Measurements from ENCODE around the gene TBC1D22A.
"Not testable (repeated sequence)": the region's sequence is repeated elsewhere in the genome, so short reads cannot be mapped to it uniquely, and the experiment has no call there.

The TBC1D22A gene

GRCh38 chr22:47134222-47134621, 371.8 kb downstream of the TBC1D22A start:
- Histone ChIP-seq H3K27me3 (replicated peaks; ENCODE audit: control insufficient read depth, insufficient read depth, low read length) (no peaks in the 10 kb centered on the region), H3K4me3 (ENCODE audit: low read length) (no peak overlapping the region), H3K36me3 (ENCODE audit: control insufficient read depth, insufficient read depth, low read length, severe bottlenecking) (no peaks in the 10 kb centered on the region), H3K9me3 (ENCODE audit: control insufficient read depth, low read length) (no peaks in the 10 kb centered on the region), H3K4me1 (ENCODE audit: control insufficient read depth, insufficient read depth, low read length) (peaks cover 7% of the 10 kb centered on the region), H3K9ac (ENCODE audit: low read length) (no peak overlapping the region)
- DNase-seq (ENCODE audit: low read depth): no peak

- Histone ChIP-seq H3K27me3 (replicated peaks; ENCODE audit: control insufficient read depth, insufficient read depth, low read length) (no peaks in the 10 kb centered on the region), H3K4me1 (ENCODE audit: control insufficient read depth, insufficient read depth, low read length) (peaks cover 10% of the 10 kb centered on the region), H3K9ac (ENCODE audit: low read length) (no peak overlapping the region), H3K36me3 (ENCODE audit: control insufficient read depth, insufficient read depth, low read length, severe bottlenecking) (no peaks in the 10 kb centered on the region), H3K4me3 (ENCODE audit: low read length) (no peak overlapping the region), H3K9me3 (ENCODE audit: control insufficient read depth, low read length) (no peaks in the 10 kb centered on the region)
- no peak for DNase-seq (ENCODE audit: low read depth)
These were observed 372.9 kb downstream of the TBC1D22A start for GRCh38 chr22:47135338-47135737.

GRCh38 chr22:47136050-47136449, 373.6 kb downstream of the TBC1D22A start:
- no peak overlapping the region for H3K4me3 ChIP-seq (ENCODE audit: low read length)
- no peak overlapping the region for H3K9ac ChIP-seq (ENCODE audit: low read length)
- H3K4me1 ChIP-seq (ENCODE audit: control insufficient read depth, insufficient read depth, low read length): peaks cover 10% of the 10 kb centered on the region
- no peak for DNase-seq (ENCODE audit: low read depth)
- no peaks in the 10 kb centered on the region for H3K36me3 ChIP-seq (ENCODE audit: control insufficient read depth, insufficient read depth, low read length, severe bottlenecking)
- H3K9me3 ChIP-seq (ENCODE audit: control insufficient read depth, low read length): no peaks in the 10 kb centered on the region
- H3K27me3 ChIP-seq (replicated peaks; ENCODE audit: control insufficient read depth, insufficient read depth, low read length): no peaks in the 10 kb centered on the region

- no peak for DNase-seq (ENCODE audit: low read depth)
- H3K9ac ChIP-seq (ENCODE audit: low read length): no peak overlapping the region
- no peaks in the 10 kb centered on the region for H3K36me3 ChIP-seq (ENCODE audit: control insufficient read depth, insufficient read depth, low read length, severe bottlenecking)
- peaks cover 10% of the 10 kb centered on the region for H3K4me1 ChIP-seq (ENCODE audit: control insufficient read depth, insufficient read depth, low read length)
- no peak overlapping the region for H3K4me3 ChIP-seq (ENCODE audit: low read length)
- no peaks in the 10 kb centered on the region for H3K27me3 ChIP-seq (replicated peaks; ENCODE audit: control insufficient read depth, insufficient read depth, low read length)
- no peaks in the 10 kb centered on the region for H3K9me3 ChIP-seq (ENCODE audit: control insufficient read depth, low read length)
These were observed 374.2 kb downstream of the TBC1D22A start for GRCh38 chr22:47136671-47137070.

- H3K36me3 ChIP-seq (ENCODE audit: control insufficient read depth, insufficient read depth, low read length, severe bottlenecking): no peaks in the 10 kb centered on the region
- H3K27me3 ChIP-seq (replicated peaks; ENCODE audit: control insufficient read depth, insufficient read depth, low read length): no peaks in the 10 kb centered on the region
- no peak for DNase-seq (ENCODE audit: low read depth)
- H3K9ac ChIP-seq (ENCODE audit: low read length): no peak overlapping the region
- H3K9me3 ChIP-seq (ENCODE audit: control insufficient read depth, low read length): no peaks in the 10 kb centered on the region
- no peak overlapping the region for H3K4me3 ChIP-seq (ENCODE audit: low read length)
- H3K4me1 ChIP-seq (ENCODE audit: control insufficient read depth, insufficient read depth, low read length): peaks cover 10% of the 10 kb centered on the region
These were observed 376.8 kb downstream of the TBC1D22A start for GRCh38 chr22:47139013-47139789.

- no peaks in the 10 kb centered on the region for H3K36me3 ChIP-seq (ENCODE audit: control insufficient read depth, insufficient read depth, low read length, severe bottlenecking)
- no peaks in the 10 kb centered on the region for H3K27me3 ChIP-seq (replicated peaks; ENCODE audit: control insufficient read depth, insufficient read depth, low read length)
- DNase-seq (ENCODE audit: low read depth): no peak
- no peaks in the 10 kb centered on the region for H3K9me3 ChIP-seq (ENCODE audit: control insufficient read depth, low read length)
- peaks cover 10% of the 10 kb centered on the region for H3K4me1 ChIP-seq (ENCODE audit: control insufficient read depth, insufficient read depth, low read length)
- no peak overlapping the region for H3K4me3 ChIP-seq (ENCODE audit: low read length)
- no peak overlapping the region for H3K9ac ChIP-seq (ENCODE audit: low read length)
These were observed 377.3 kb downstream of the TBC1D22A start for GRCh38 chr22:47139790-47140119.

- H3K9me3 ChIP-seq (ENCODE audit: control insufficient read depth, low read length); H3K9ac ChIP-seq (ENCODE audit: low read length); DNase-seq (ENCODE audit: low read depth); H3K4me3 ChIP-seq (ENCODE audit: low read length); H3K36me3 ChIP-seq (ENCODE audit: control insufficient read depth, insufficient read depth, low read length, severe bottlenecking); H3K27me3 ChIP-seq (replicated peaks; ENCODE audit: control insufficient read depth, insufficient read depth, low read length): not testable (repeated sequence)
- peaks cover 10% of the 10 kb centered on the region for H3K4me1 ChIP-seq (ENCODE audit: control insufficient read depth, insufficient read depth, low read length)
These were observed 378.5 kb downstream of the TBC1D22A start for GRCh38 chr22:47140975-47141374.

GRCh38 chr22:47142427-47143046, 380.1 kb downstream of the TBC1D22A start:
- no peaks in the 10 kb centered on the region for H3K27me3 ChIP-seq (replicated peaks; ENCODE audit: control insufficient read depth, insufficient read depth, low read length)
- H3K9me3 ChIP-seq (ENCODE audit: control insufficient read depth, low read length): no peaks in the 10 kb centered on the region
- DNase-seq (ENCODE audit: low read depth): no peak
- no peak overlapping the region for H3K9ac ChIP-seq (ENCODE audit: low read length)
- no peak overlapping the region for H3K4me3 ChIP-seq (ENCODE audit: low read length)
- H3K4me1 ChIP-seq (ENCODE audit: control insufficient read depth, insufficient read depth, low read length): peaks cover 10% of the 10 kb centered on the region
- H3K36me3 ChIP-seq (ENCODE audit: control insufficient read depth, insufficient read depth, low read length, severe bottlenecking): no peaks in the 10 kb centered on the region

- no peak for DNase-seq (ENCODE audit: low read depth)
- no peaks in the 10 kb centered on the region for H3K27me3 ChIP-seq (replicated peaks; ENCODE audit: control insufficient read depth, insufficient read depth, low read length)
- H3K9ac ChIP-seq (ENCODE audit: low read length): no peak overlapping the region
- H3K4me1 ChIP-seq (ENCODE audit: control insufficient read depth, insufficient read depth, low read length): peaks cover 10% of the 10 kb centered on the region
- no peaks in the 10 kb centered on the region for H3K9me3 ChIP-seq (ENCODE audit: control insufficient read depth, low read length)
- no peaks in the 10 kb centered on the region for H3K36me3 ChIP-seq (ENCODE audit: control insufficient read depth, insufficient read depth, low read length, severe bottlenecking)
- H3K4me3 ChIP-seq (ENCODE audit: low read length): no peak overlapping the region
These were observed 380.9 kb downstream of the TBC1D22A start for GRCh38 chr22:47143249-47143938.

GRCh38 chr22:47144076-47144765, 381.8 kb downstream of the TBC1D22A start:
- H3K36me3 ChIP-seq (ENCODE audit: control insufficient read depth, insufficient read depth, low read length, severe bottlenecking): no peaks in the 10 kb centered on the region
- DNase-seq (ENCODE audit: low read depth): no peak
- H3K4me1 ChIP-seq (ENCODE audit: control insufficient read depth, insufficient read depth, low read length): peaks cover 4% of the 10 kb centered on the region
- H3K27me3 ChIP-seq (replicated peaks; ENCODE audit: control insufficient read depth, insufficient read depth, low read length): no peaks in the 10 kb centered on the region
- no peak overlapping the region for H3K4me3 ChIP-seq (ENCODE audit: low read length)
- no peaks in the 10 kb centered on the region for H3K9me3 ChIP-seq (ENCODE audit: control insufficient read depth, low read length)
- no peak overlapping the region for H3K9ac ChIP-seq (ENCODE audit: low read length)

GRCh38 chr22:47144791-47145425, 382.5 kb downstream of the TBC1D22A start:
- no peak for DNase-seq (ENCODE audit: low read depth)

More at GRCh38 chr22:47144791-47145425, 382.5 kb downstream of the TBC1D22A start:
- Histone ChIP-seq H3K4me3 (ENCODE audit: low read length) (no peak overlapping the region), H3K9me3 (ENCODE audit: control insufficient read depth, low read length) (no peaks in the 10 kb centered on the region), H3K4me1 (ENCODE audit: control insufficient read depth, insufficient read depth, low read length) (no peaks in the 10 kb centered on the region), H3K27me3 (replicated peaks; ENCODE audit: control insufficient read depth, insufficient read depth, low read length) (no peaks in the 10 kb centered on the region), H3K36me3 (ENCODE audit: control insufficient read depth, insufficient read depth, low read length, severe bottlenecking) (no peaks in the 10 kb centered on the region), H3K9ac (ENCODE audit: low read length) (no peak overlapping the region)

Measured in adipocyte (in vitro differentiated cells).